HG03103 (cell line): ENCODE results near the gene CCDC12.

Experiments
- ATAC-seq: cut with Tn5 transposase; IDR thresholded peaks from one replicate; pipeline ENCODE4 v1.9.1; 2021; ENCODE audit warnings: low read depth; ENCODE audit not compliant: unreplicated experiment

The CCDC12 gene

DNA sequence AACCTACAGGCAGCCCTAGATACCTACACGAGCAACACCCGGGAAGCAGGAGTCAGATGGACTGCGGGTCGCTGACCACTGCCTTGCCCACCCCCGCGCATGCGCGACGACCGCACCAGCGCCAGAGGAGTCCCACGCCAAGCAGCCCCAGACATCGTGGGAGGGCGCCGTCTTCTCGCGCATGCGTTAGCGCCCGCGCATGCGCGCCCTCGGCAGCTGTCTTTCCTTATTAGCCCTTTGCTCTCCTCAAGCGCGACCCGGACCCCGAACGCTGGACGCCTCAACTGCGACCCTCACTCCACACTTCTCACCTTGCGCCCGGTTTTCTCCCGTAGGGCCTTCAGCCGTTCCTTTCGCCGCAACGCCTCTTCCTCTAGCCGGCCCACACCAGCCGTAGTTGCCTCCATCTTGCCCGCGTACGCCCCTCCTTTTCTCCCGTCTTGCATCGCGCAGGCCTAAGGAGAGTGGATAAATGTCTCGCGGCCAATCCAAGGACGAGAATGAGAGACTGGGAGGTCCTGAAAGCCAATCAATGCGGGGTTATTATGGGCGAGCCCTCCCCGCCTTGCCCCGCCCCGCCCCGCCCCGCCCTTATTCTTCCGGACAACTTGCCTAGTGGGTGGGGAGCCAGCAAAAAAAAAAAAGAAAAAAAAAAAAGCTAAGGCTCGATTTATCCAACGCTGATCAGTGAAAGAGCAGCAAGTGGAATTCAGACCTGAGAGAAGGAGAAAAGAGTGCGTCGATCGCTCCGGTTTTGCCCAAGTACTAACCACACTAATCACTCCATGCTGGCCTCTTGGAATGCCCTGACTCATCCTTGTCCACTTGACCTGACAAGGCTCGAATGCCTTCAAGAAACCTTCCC lies at the start of gene CCDC12:
TSS of gene CCDC12 (minus strand) at position 420 of the 865 bp plus-strand sequence. CDS start at position 407, 13 bp downstream.
- peak; percentile 49 for ATAC-seq

DNA sequence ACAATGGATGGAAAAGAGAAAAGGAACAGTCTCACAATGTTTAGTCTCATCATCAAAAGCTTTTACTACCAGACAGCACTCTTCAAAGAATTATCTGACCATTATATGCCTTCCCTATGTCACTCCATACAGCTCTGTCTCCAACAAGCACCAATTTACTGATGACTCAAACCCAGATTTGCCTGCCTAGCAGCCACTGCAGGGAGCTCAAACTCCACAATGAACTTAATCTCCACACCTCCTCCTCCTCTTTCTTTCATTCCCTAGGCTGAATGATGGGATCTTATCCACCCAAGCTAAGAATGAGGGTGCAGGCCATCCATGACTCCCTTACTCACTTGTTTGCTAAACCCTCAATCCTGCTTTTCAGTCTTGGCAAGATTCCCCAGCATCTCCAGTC lies 48.4 kb upstream of the CCDC12 start:
- ATAC-seq, result no peak

DNA sequence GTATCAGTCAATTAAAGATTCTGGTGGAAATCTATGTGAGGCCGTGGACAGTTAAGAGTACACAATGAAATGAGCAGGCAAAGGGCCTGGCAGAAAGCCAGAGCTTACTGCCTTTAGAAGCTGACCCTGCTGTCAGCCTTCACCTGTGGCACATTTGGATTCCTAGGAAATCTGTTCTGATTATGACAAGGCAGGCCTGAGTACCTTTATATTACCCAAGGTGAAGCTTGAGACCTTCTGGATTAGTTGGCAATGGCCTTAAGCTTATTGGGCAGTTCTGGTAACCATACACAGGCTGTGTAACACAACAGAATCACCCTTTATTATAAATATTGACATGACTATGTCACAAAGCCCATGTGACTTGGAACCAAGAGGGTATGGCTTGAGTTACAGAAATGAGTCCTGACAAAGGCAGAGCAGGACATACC lies 46.1 kb upstream of the CCDC12 start:
- ATAC-seq, result no peak

DNA sequence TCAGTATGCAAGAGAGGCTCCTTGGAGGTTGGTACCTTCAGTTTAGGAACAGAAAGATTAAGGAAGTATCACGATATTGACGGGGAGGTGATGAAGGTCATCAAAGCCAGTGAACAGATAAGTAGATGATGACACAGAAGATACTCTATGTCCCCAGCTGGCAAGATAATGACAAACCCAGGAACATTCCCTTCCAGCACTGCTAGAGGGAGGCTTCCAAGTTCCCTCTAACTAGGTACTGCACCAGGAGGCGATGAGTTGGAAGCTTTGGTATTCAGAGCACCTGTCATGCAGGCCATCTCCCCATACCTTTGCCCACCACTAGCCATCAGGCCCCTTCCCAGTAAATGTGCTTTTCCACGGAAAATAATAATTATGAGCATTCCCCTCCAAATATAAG lies 43.8 kb upstream of the CCDC12 start:
- ATAC-seq, result no peak

DNA sequence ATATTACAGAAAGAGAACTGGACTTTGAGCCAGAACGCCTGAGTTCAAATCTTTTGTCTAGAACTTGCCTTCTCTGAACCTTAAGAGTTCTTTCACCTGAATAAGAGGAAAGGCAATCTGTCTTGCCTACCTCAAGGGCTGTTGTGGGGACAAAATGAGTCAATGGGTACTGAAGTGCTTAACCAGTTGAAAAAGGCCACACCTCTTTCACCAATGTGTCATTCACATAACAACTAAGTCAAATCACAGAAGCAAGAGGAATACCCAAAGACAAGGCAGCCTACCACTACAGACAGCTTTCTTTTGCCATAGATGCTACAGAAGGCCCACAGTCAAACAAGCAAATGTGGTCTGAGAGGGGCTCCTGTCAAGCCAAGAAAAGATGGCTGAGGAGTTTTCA lies 42.7 kb upstream of the CCDC12 start:
- ATAC-seq, result no peak

DNA sequence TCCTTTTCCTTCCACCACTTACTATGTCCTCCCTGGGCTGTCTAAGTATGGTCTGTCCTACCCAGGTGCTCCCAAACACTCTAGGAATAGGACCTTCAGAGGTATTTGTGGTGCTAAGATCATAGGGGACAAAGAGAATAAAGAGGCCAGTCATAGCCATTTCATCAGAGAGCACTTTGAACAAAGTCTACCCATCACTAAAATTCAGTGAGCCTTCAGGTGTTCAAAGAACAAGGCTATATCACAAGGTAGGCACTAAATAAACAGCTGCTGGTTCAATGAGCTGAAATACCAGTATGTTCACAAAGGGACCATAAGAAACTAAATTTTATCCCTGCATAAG lies 41.7 kb upstream of the CCDC12 start:
- no peak for ATAC-seq

DNA sequence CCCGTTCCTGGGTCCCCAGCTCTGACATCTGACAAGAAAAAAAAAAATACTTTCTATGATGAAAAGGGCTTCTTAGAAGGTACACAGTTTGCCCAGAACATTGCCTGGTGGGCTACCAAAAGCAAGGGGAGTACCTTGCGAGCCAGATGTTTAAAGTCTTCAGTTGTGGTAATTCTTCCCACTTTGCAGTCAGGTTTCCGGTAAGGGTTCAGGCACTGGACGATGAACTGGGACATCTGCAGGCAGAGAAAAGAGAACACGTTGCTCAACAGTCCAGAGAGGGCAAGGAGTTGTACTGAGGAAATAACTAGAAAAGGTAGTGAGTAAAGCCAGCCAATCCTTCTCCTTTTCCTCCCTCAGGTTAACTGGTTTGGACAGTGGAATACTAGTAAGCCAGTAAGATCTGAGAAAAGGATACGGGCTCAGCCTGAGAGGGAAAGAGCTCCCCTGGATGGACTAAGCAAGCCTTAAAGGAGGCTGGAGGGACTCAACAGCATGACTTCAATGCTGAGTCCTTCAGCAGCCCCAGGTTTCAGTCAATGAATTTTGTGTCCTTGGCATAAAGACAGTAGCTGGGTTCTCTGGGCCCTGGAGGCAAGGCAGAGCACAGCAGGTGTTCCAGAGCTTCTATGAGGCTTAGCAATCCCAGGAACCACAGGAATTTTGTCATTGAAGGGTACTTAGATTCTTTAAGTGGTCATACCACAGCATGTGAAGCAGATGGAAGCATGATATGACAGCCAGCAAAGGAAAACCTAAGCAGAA lies 41.1 kb upstream of the CCDC12 start:
- ATAC-seq, result no peak

DNA sequence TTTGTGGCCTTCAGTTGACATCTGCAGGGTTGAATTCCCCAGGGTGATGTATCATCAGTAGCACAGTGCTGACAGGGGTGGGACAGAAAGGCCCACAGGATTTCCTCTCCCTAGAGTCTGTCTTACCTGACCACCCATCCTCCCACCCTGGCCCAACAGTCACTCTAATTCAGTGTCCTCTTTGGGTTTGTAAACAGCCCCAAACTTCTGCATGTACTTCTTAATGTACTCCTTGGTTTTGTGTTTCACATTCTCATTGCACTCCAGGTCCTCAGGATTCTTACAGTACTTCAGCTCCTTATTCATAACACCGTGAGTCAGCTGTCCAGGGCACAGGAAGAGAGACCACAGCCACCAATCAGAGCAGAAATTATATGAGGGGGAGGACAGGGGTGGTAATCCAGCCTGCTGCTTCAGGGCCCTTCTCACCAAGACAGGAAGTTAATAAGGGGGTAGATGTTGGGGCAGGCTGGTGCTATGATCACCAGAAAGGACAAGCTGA lies 40.4 kb upstream of the CCDC12 start:
- ATAC-seq, result no peak

DNA sequence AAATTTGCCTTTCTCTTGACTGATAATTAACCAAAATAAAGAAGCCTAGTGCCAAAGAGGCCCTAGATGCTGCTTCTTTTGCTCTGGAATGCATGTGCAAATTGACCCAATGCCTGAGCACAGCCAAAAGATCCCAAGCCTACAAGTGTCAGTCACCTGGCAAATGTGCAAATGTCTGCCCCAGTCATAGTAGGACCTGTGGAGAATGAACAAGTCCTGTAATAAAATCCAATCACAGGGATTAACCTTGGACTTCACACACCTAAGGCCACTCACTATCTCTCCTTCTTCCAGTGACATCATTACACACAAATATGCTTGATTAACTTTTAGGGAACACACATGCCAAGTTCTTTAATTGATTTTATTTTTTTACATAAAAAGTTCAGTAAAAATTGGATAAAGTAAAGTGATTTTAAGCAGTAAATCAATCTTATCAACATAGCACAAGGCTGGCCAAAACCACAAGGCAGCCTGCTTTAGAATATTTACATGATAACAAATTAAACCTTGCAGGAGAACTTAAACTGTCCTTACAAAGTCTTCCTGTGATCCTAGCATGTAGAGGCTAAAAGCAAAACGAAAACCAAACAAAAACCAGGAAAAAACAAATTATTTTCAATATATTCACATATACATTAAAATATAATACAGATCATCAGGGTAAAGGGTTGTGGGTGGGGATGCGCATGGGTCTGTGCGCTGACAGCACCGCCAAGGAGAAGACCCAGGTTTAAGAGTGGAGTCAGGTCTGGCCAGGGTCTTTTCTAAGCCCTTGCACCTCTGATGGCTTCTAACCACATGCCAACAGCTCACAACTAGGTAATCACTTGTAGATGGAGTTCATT lies 39.8 kb upstream of the CCDC12 start:
- ATAC-seq, result no peak

DNA sequence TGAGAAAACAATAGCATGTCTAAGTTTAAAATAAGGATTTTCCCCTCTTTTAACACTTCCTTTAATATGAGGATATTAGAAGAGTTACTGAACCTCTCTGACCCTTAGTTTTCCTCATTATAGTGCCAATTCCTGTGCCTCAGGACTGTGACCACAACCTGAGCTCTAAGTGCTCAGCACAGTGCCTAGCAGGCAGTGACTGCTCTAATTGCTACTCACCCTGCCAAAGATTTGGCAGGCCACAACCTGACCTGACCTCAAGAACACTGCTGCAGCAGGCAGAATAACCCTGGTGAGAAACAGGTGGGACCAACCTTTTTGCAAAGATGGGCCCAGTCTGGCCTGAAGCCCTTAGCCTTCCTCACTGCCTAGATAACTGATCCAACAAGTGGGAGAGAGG lies 38.6 kb upstream of the CCDC12 start:
- ATAC-seq, result no peak

DNA sequence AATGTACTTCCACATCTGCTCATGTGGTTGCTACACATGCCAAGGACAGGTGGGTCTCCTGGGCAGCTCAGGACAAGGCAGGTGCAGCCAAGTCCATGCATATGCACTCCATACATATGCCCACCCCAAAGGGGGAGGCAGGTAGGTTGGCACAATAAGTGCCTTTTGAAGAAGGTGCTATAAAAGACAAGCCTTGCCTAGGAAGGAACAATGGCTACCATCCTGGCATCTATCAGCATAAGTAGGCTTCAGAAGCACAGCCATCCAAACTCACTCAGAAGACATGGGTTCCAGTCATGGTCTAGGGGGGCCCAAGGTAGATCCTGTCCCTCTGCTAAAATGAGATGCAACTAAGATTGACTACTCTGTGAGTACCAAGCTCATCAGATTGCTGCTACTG lies 37.5 kb upstream of the CCDC12 start:
- no peak for ATAC-seq

DNA sequence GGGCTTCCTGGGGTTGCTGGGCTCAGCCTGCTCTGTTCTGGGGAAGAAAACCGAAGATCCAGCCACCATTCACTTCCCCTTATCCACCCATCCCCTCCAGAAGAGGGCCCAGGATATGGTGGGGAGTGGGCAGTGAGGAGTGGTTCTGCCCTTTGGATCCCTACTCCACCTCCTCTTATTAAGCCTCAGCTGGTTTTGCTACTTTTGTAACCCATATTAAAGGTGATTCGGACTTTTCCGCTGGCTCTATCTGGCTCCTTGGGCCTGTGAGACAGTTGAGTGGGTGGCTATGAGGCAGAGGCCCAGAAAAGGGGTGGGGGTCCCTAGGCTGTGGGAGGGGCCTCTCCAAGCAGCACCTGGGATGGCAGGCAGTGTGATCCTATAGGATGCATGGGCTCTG lies 36.7 kb upstream of the CCDC12 start:
- ATAC-seq, result no peak

DNA sequence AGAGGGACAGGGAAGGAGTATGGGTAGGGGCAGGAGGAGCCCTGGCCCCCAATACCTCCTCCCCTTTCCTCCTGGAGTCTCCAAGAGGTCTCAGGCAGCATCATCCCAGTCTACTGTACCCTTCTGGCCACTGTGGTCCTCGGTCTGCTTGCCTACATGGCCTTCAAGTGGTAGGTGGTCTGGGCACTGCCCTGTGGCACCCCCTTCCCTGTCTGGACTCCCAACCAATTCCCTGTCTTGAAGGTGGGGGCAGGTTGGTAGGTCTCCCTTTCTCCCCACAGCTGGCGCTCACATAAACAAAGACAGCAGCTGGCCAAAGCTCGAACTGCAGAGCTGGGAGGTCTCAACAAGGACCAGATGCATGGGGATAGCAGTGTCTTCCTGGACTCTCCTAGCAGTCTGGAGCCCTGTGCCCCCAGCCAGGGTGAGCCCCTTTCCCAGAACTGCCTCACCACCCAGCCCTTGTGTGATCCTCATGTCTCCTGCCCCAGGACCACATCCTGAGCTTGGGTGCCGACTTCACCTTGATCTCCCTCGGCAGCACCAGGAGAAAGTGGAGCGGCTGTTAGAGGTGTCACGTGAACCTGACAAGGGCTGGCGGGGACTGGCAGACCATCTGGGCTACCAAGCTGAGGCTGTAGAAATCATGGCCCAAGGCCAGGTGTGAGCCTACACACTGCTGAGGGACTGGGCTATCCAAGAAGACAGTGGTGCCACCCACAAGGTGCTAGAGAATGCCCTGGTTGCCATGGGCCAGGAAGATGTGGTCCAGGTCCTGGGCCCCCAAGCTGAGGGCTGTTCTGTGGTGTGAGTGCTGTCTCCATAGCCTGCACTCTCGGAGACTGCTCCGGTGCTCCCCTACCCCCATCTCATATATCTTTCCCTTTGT lies 36.0 kb upstream of the CCDC12 start:
- no peak for ATAC-seq

DNA sequence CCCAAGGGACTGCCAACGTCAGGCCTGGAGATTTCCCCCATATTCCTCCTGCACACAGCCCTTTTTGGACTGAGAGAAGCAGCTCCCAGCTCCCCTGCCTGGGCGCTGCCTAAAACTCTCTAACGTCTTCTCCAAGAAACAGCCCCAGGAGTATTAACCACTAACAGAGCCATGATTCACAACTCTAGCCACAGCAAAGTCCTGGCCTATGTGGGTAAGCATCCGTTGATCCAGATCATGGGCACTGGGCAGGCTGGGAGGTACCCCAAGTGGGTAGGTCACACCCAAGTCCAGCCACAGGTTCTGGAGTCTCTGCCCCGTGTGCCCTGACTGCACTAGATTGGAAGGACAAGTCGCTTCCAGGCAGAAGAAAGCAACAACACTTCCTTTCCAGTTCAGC lies 34.8 kb upstream of the CCDC12 start:
- ATAC-seq, result no peak

DNA sequence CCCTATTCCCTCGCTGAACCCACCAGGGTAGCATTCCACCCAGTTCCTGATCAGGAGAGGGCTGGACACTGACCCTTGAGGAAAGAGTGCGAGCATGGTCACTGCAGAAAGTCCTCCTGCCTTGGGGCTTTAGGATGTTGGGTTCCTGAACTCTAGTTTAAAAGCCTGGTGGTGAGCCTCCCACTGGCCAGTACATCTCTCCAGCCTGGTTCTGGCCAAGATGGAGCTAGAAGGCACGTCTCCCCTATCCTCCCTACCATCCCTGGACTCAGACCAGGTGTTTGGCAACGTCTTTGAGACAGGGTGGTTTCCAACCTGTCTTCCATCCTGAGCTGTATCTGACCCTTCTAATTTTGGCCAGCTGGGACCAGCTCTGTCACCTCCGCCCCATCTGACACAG lies 34.4 kb upstream of the CCDC12 start:
- no peak for ATAC-seq

DNA sequence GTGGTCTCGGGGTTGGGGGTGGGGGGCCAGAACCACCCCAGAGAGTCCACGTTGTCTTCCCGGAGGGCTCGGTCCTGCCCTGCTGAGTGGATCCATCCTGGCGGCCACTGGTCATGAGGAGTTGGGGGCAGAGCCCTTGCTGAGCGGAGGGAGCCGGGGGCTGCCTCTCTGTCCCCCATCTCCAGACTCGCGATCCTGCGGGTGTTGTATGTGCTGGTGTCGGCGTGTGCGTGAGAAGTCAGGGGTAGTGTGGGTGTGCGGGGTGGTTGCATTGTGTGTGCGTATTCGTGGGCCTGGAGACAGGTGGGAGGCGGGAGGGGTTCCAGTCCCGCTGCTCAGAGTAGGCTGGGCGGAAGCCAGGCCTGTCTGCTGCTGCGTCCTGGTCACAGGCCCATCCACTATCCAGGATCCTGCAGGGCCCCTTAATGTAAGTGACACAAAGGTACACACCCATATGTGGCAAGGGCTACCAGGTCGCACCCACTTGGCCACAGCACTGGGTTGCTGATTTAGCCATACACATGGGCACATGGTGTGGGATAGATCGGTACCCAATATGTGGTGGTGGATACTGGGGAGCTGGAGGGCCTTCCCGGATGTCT lies 33.7 kb upstream of the CCDC12 start:
- ATAC-seq, result no peak

DNA sequence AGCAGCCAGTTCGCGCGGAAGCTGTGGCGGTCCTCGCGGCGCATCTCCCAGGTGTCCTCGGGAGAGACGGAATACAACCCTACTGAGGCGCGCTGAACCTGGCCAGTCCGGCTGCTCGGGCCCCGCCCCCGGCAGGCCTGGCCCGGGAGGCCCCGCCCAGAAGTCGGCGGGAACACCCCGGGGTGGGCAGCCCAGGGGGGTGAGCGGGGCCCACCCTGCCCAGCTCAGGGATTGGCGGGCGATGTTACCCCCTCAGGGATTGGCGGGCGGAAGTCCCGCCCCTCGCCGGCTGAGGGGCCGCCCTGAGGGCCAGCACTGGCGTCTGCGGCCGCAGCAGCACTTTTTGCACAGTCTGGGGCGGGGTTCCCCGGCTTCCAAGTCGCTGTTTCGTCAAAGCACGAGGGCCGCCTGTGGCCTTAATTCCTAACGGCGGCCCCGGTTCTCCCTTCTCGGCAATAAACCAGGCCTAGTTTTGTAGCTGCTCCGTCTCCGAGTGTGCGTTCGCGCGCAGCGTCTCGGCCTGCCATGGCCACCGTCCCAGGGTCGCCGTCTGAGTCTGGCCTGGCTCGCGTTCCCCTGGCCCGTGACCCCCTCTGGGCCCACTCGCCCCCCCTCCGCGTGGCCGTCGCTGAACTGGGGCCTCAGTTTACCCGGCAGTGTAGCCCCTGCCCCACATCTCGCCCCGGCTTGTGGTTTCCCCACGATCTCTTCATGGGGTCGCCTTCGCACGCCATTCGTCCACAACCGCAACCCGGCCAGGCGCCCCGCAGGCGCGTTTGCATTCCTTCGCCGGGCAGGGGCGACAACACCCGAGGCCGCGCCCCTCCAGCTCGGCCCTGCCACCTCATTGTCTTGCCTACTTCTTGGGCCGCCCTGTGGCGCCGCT lies 32.9 kb upstream of the CCDC12 start:
- ATAC-seq, result peak; percentile 58

DNA sequence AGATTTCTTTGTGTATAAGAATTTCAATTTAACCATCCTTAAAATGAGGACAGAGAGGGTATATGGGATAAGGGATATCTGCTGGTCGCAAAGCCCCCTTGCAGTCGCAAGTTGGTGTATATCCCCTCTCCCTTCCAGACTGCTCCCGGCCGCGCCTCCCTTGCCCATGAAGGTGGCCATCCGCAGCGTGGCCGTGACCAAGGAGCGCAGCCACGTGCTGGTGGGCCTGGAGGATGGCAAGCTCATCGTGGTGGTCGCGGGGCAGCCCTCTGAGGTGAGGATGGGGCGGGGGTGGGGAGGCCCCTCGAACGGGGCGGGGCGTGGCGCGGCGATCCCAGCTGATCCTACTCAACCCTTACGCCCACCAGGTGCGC lies 32.3 kb upstream of the CCDC12 start:
- ATAC-seq, result no peak
